Measurements from ENCODE around the gene BICD1.

- no peak for TF ChIP-seq EZH2 (IDR thresholded peaks at IDR 0.05; ENCODE audit: borderline replicate concordance, low read depth, low read length, severe bottlenecking)
- TF ChIP-seq CTCF (IDR thresholded peaks at IDR 0.05; ENCODE audit: extremely low read depth in 1 of 2, insufficient read depth in 1 of 2, low read depth in 1 of 2, low read length in 2 of 2), result no peak
- no peak for TF ChIP-seq POLR2A (IDR thresholded peaks at IDR 0.05; ENCODE audit: low read depth, low read length)
- TF ChIP-seq POLR2AphosphoS5 (IDR thresholded peaks at IDR 0.05; ENCODE audit: insufficient read depth, low read depth, low read length), result no peak
- TF ChIP-seq MYC (IDR thresholded peaks at IDR 0.05; ENCODE audit: low read depth, low read length), result no peak
- no peak for TF ChIP-seq MAX (IDR thresholded peaks at IDR 0.05; ENCODE audit: insufficient read depth, insufficient read length)
- TF ChIP-seq GATA2 (IDR thresholded peaks at IDR 0.05; ENCODE audit: insufficient read depth, insufficient read length, low read depth, low read length), result no peak
These were observed 262.6 kb downstream of the BICD1 start for GRCh38 chr12:32369202-32369601.
